Erythroblast (primary cell): ENCODE results near the gene CEP68.
"Not testable (repeated sequence)": the region's sequence is repeated elsewhere in the genome, so short reads cannot be mapped to it uniquely, and the experiment has no call there.

ENCODE experiments used
- DNase-seq, 2 experiments: peaks; one replicate each; lab custom pipeline; 2025; lab: John Stamatoyannopoulos, UW
- GATA1 ChIP-seq: IDR thresholded peaks from 2 replicates; pipeline ENCODE4 v1.6.1; 2011; ENCODE audit warnings: low read depth, mild to moderate bottlenecking, control low read depth, low read length, moderate library complexity
- POLR2A ChIP-seq: IDR thresholded peaks from 2 replicates; pipeline ENCODE4 v1.6.1; 2011; ENCODE audit warnings: mild to moderate bottlenecking, low read length

Gene CEP68, protein sequence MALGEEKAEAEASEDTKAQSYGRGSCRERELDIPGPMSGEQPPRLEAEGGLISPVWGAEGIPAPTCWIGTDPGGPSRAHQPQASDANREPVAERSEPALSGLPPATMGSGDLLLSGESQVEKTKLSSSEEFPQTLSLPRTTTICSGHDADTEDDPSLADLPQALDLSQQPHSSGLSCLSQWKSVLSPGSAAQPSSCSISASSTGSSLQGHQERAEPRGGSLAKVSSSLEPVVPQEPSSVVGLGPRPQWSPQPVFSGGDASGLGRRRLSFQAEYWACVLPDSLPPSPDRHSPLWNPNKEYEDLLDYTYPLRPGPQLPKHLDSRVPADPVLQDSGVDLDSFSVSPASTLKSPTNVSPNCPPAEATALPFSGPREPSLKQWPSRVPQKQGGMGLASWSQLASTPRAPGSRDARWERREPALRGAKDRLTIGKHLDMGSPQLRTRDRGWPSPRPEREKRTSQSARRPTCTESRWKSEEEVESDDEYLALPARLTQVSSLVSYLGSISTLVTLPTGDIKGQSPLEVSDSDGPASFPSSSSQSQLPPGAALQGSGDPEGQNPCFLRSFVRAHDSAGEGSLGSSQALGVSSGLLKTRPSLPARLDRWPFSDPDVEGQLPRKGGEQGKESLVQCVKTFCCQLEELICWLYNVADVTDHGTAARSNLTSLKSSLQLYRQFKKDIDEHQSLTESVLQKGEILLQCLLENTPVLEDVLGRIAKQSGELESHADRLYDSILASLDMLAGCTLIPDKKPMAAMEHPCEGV

GRCh38 chr2:65056215-65057053 lies at the start of gene CEP68:
CEP68 (plus strand) TSS chr2:65056416; CDS start chr2:65069445, 13,029 bp downstream.
- TF ChIP-seq POLR2A = peak; percentile 62
- TF ChIP-seq GATA1 = no peak
- peak; percentile 98 for DNase-seq

- TF ChIP-seq POLR2A = no peak
- no peak for TF ChIP-seq GATA1
- no peak for DNase-seq
Measured at GRCh38 chr2:65013776-65014175, 42.4 kb upstream of the CEP68 start.

- no peak for TF ChIP-seq POLR2A
- no peak for TF ChIP-seq GATA1
- DNase-seq = no peak
Measured at GRCh38 chr2:65015731-65016130, 40.5 kb upstream of the CEP68 start.

DNA sequence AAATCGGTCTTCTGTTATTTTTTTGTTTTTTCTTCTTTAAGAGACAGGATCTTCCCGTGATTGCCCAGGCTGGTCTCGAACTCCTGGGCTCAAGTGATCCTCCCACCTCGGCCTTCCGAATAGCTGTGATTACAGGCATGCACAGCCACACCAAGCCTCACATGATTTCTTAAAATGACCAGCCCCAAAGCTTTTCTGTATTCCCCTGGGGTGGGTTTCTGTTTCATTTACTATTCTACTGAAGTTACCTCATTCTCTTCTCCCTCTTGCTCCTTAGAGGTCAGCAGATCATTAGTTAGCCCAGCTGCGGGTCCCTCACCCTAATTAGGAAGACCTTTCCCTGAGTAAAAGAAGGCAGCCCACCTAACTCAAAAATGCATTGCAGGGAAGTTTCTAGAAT lies 39.4 kb upstream of the CEP68 start:
- no peak for DNase-seq
- TF ChIP-seq GATA1 = no peak
- TF ChIP-seq POLR2A = no peak

GRCh38 chr2:65017335-65017734 lies 38.9 kb upstream of the CEP68 start:
- no peak for TF ChIP-seq POLR2A
- no peak for TF ChIP-seq GATA1
- peak; percentile 36 to 38 for DNase-seq

DNA sequence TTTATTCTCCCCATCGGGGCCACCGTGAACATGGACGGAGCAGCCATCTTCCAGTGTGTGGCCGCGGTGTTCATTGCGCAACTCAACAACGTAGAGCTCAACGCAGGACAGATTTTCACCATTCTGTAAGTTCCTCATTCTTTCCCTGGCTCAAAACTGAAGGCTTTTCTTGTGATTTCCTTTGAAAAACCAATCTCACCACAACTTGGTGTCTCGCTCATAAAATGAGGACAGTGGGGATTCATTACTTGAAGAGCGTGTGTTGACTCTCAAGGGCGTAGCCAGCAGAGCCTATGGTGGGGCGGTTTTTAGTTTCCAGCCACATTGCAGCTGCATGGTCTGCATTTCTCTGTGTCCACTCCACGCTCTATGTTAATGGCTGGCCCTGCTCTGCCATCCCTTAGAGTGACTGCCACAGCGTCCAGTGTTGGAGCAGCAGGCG lies 38.1 kb upstream of the CEP68 start:
- TF ChIP-seq POLR2A (no peak), GATA1 (no peak)
- no peak for DNase-seq

DNA sequence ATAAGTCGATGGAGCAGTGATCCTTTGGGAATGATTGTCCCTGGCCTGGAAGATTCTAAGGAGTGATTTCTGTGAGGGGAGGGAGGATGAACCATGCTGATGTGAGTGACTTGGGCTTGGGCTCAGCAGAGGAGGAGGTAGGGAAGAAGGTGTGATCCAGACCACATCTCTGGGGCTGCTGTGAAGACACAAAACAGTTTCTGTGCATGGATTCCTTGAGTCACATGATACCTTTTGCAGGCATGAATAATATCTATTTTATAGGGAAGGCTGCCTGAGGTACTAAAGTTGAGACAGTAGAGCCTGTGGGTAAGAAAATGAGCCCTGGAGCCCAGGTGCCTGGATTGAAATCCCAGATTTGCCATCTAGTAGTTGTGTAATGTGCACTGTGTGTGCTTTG lies 37.2 kb upstream of the CEP68 start:
- no peak for DNase-seq
- no peak for TF ChIP-seq POLR2A
- TF ChIP-seq GATA1 = no peak

GRCh38 chr2:65019675-65020195 lies 36.5 kb upstream of the CEP68 start:
- TF ChIP-seq GATA1 (no peak), POLR2A (no peak)
- DNase-seq = no peak

- DNase-seq = not testable (repeated sequence)
Measured at GRCh38 chr2:65020251-65020650, 36.0 kb upstream of the CEP68 start.

- DNase-seq = peak in 1 of 2 experiments; percentile 27
- no peak for TF ChIP-seq GATA1
- no peak for TF ChIP-seq POLR2A
Measured at GRCh38 chr2:65020943-65021528, 35.2 kb upstream of the CEP68 start.

DNA sequence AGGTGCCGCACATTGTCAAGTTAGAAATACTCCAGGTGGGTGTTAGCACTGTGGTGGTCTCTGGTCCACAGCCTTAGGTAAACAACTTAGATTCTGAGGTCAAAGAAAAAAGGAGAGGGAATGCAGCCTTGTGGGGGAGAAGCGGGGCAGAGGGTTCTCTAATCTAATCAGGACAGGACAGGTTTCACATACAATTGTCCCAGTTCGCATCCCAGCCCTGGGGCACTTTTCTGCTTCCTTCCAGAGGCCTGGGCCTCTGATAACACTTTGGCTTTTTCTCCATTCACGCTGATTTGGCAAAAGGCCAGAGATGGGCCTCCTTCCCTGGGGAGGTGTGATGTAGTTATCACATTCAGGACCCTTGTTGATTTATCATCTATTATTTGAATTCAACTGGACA lies 34.5 kb upstream of the CEP68 start:
- DNase-seq = peak; percentile 93 to 97
- TF ChIP-seq GATA1 (peak; percentile 67), POLR2A (no peak)

DNA sequence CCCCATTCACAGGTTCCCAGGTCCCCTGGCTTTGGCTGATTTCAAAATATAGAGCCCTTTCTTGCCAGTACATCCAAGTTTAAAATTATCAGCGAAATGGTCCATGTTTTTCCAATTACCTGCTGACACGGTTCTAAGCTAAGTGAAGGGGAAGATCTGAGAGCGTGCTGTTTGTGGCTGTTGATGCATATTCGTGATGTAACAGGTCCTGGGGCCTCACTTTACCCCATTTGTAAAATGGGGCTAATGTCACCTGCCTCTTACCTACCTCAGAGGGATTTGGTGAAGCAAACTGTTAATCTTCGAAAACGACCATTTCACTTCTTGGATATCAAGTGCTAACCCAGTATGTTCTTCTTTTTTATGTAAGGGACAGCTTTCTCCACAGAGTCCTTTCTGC lies 34.0 kb upstream of the CEP68 start:
- no peak for DNase-seq
- no peak for TF ChIP-seq GATA1
- TF ChIP-seq POLR2A = no peak

DNA sequence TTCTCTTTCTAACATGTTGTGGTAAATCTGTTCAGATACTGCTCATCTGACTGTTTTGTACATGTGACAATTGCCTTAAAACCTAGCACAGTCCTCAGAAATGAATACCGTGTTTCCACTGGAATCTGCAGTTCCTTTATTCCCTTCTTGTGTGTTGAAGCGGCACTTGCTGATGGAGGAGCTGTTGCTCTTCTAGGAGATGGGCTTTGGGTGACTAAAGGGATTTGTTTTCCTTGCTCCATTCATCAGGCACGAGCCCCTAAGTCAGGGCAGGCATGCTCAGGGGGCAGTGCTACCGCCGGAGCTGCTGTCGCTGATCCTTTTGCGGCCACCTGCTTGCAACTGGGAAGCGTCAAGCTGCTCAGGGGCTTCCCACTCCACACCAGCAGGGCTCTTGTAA lies 32.5 kb upstream of the CEP68 start:
- DNase-seq = no peak
- TF ChIP-seq GATA1 = no peak
- TF ChIP-seq POLR2A = no peak
